HepG2 (cell line): ENCODE measurements around the gene PCAT6. TPM values are rescaled to one million over a fixed set of nuclear protein-coding genes. Genes with fewer than 3 reads are reported as not detected.

ENCODE experiments used
- ADNP ChIP-seq: sonication (generic); formaldehyde crosslinking; IDR thresholded peaks from 2 replicates; pipeline ENCODE4 v1.4.0; 2020; ENCODE audit warnings: missing genetic modification reagents
- ARID2 ChIP-seq: sonication (generic); formaldehyde crosslinking; IDR thresholded peaks from 2 replicates; pipeline ENCODE4 v1.8.1; 2022; ENCODE audit warnings: mild to moderate bottlenecking, missing genetic modification reagents, borderline replicate concordance
- DDIT3 ChIP-seq: sonication (generic); formaldehyde crosslinking; IDR thresholded peaks from 2 replicates; pipeline ENCODE4 v1.4.0; 2020; ENCODE audit warnings: mild to moderate bottlenecking, missing genetic modification reagents
- DR1 ChIP-seq: sonication (generic); formaldehyde crosslinking; IDR thresholded peaks from 2 replicates; pipeline ENCODE4 v1.8.0; 2021; ENCODE audit warnings: mild to moderate bottlenecking, missing genetic modification reagents, inconsistent platforms
- EEA1 ChIP-seq: sonication (generic); formaldehyde crosslinking; IDR thresholded peaks from 2 replicates; pipeline ENCODE4 v1.5.1; 2020; ENCODE audit warnings: mild to moderate bottlenecking, missing genetic modification reagents, borderline replicate concordance
- ELK4 ChIP-seq: sonication (generic); formaldehyde crosslinking; IDR thresholded peaks from 2 replicates; pipeline ENCODE4 v1.9.0; 2021; ENCODE audit warnings: missing genetic modification reagents, borderline replicate concordance
- GMEB2 ChIP-seq: IDR thresholded peaks from 2 replicates; pipeline ENCODE4 v1.6.1; 2016; ENCODE audit warnings: missing biosample characterization, missing genetic modification reagents, low read depth
- IKZF4 ChIP-seq: sonication (generic); formaldehyde crosslinking; IDR thresholded peaks from 2 replicates; pipeline ENCODE4 v1.5.1; 2020; ENCODE audit warnings: borderline replicate concordance, mild to moderate bottlenecking, low read depth, missing genetic modification reagents; ENCODE audit errors: not compliant biosample characterization
- IRF1 ChIP-seq: sonication (generic); formaldehyde crosslinking; IDR thresholded peaks from 2 replicates; pipeline ENCODE4 v1.4.0; 2020; ENCODE audit warnings: low read depth, mild to moderate bottlenecking, missing genetic modification reagents
- ISL2 ChIP-seq: sonication (generic); formaldehyde crosslinking; IDR thresholded peaks from 2 replicates; pipeline ENCODE4 v1.5.0; 2020; ENCODE audit warnings: missing genetic modification reagents
- NFIC ChIP-seq: IDR thresholded peaks from 2 replicates; pipeline ENCODE4 v1.6.1; 2012; ENCODE audit warnings: mild to moderate bottlenecking, low read length, inconsistent platforms
- NR2C2 ChIP-seq: sonication (generic); formaldehyde crosslinking; IDR thresholded peaks from 2 replicates; pipeline ENCODE4 v1.4.0; 2020; ENCODE audit warnings: missing genetic modification reagents, mild to moderate bottlenecking, moderate library complexity, borderline replicate concordance
- PHF5A ChIP-seq: IDR thresholded peaks from one replicate; pipeline ENCODE4 v1.6.1; 2018; ENCODE audit warnings: low read depth, missing genetic modification reagents; ENCODE audit not compliant: unreplicated experiment
- PHF8 ChIP-seq: sonication (generic); formaldehyde crosslinking; IDR thresholded peaks from 2 replicates; pipeline ENCODE4 v1.5.0; 2020; ENCODE audit warnings: missing genetic modification reagents
- RNF219 ChIP-seq: sonication (generic); formaldehyde crosslinking; IDR thresholded peaks from 2 replicates; pipeline ENCODE4 v1.5.0; 2020; ENCODE audit warnings: mild to moderate bottlenecking, missing genetic modification reagents
- SUZ12 ChIP-seq: fragments of 150-350 bp; IDR thresholded peaks from 2 replicates; pipeline ENCODE4 v1.6.1; 2014; ENCODE audit warnings: low read depth, low read length
- ZBTB3 ChIP-seq: sonication (generic); formaldehyde crosslinking; IDR thresholded peaks from 2 replicates; pipeline ENCODE4 v1.4.0; 2020; ENCODE audit warnings: low read depth, mild to moderate bottlenecking, moderate library complexity, missing genetic modification reagents, borderline replicate concordance
- ZNF12 ChIP-seq: sonication (generic); formaldehyde crosslinking; IDR thresholded peaks from 2 replicates; pipeline ENCODE4 v1.5.0; 2020; ENCODE audit warnings: missing genetic modification reagents
- ZNF34 ChIP-seq: sonication (generic); formaldehyde crosslinking; IDR thresholded peaks from 2 replicates; pipeline ENCODE4 v1.4.0; 2020; ENCODE audit warnings: mild to moderate bottlenecking, missing genetic modification reagents, borderline replicate concordance
- ZNF44 ChIP-seq: sonication (generic); formaldehyde crosslinking; IDR thresholded peaks from 2 replicates; pipeline ENCODE4 v1.5.1; 2020; ENCODE audit warnings: mild to moderate bottlenecking, missing genetic modification reagents
- ZNF557 ChIP-seq: sonication (generic); formaldehyde crosslinking; IDR thresholded peaks from 2 replicates; pipeline ENCODE4 v1.4.0; 2020; ENCODE audit warnings: missing genetic modification reagents
- ZSCAN21 ChIP-seq: sonication (generic); formaldehyde crosslinking; IDR thresholded peaks from 2 replicates; pipeline ENCODE4 v1.8.0; 2022; ENCODE audit warnings: mild to moderate bottlenecking, missing genetic modification reagents, moderate library complexity, borderline replicate concordance
- polyA plus RNA-seq, 8 experiments: library from polyadenylated mRNA; depleted of rRNA in 3 of 8; stranded (reverse) in 7 of 8; unstranded in 1 of 8; fragments of >200 nt; fragmentation: Illumina TruSeq in 4 of 8; extraction: Trizol in 4 of 8; gene quantifications; 2 replicates each; pipeline versions ENCODE4 v1.2.1 to v1.2.3, GENCODE V29; 2011 to 2016; ENCODE audit warnings: low read depth in 4 of 8, missing spikeins in 1 of 8, mixed read lengths in 1 of 8; ENCODE audit not compliant: insufficient read depth in 1 of 8
- total RNA-seq, 5 experiments: library from RNA; depleted of rRNA; stranded (reverse); fragments of >200 nt; fragmentation: Illumina TruSeq; extraction: Trizol; gene quantifications; 2 replicates each; pipeline ENCODE4 v1.2.3, GENCODE V29; 2016; ENCODE audit warnings: low read depth in 1 of 5

Gene PCAT6
- total and polyA plus RNA-seq, 2 of the 13 experiments (the other 11 are each of a cell fraction or from before 2014, with no cell fraction given): 0.60 to 4.4 TPM

GRCh38 chr1:202810615-202811295 is at the start of gene PCAT6 (continued):
- no peak; the same call in 1 of the 2 replicates for TF ChIP-seq EEA1 (CRISPR knock-in tag)
- TF ChIP-seq GMEB2 (CRISPR knock-in tag): peak; percentile 75
- TF ChIP-seq ZBTB3 (CRISPR knock-in tag): no peak; the same call in 1 of the 2 replicates
- TF ChIP-seq PHF5A (CRISPR knock-in tag): no peak
- TF ChIP-seq NR2C2 (CRISPR knock-in tag): peak; percentile 57; the same call in 1 of the 2 replicates
- TF ChIP-seq SUZ12: no peak
- TF ChIP-seq ZNF44 (CRISPR knock-in tag): no peak
- TF ChIP-seq PHF8: peak; percentile 88
- TF ChIP-seq NFIC: no peak
- no peak for TF ChIP-seq ZNF34 (CRISPR knock-in tag)
- no peak for TF ChIP-seq DR1
- TF ChIP-seq IRF1 (CRISPR knock-in tag): no peak
- no peak for TF ChIP-seq ADNP
- no peak for TF ChIP-seq ELK4
- no peak for TF ChIP-seq DDIT3 (CRISPR knock-in tag)
- no peak for TF ChIP-seq ZNF557 (CRISPR knock-in tag)
- TF ChIP-seq RNF219 (CRISPR knock-in tag): no peak
- peak; percentile 67 for TF ChIP-seq IKZF4 (CRISPR knock-in tag)
- TF ChIP-seq ISL2 (CRISPR knock-in tag): peak; percentile 71; the same call in 1 of the 2 replicates
- TF ChIP-seq ZSCAN21: no peak
- peak; percentile 97 for TF ChIP-seq ARID2
- TF ChIP-seq ZNF12 (CRISPR knock-in tag): no peak; the same call in 1 of the 2 replicates
